Prostate gland (tissue), 2 donors: ENCODE data around the gene NUBPL.
"Not testable (repeated sequence)": the region's sequence is repeated elsewhere in the genome, so short reads cannot be mapped to it uniquely, and the experiment has no call there.

Experiments used
- CTCF ChIP-seq, 4 experiments: fragments of 200-600 bp in 2 of 4; fragments of 450-650 bp in 2 of 4; sonication (generic) in 2 of 4; IDR thresholded peaks; 1 replicate in 3 of 4; 2 replicates in 1 of 4; pipeline ENCODE4 v1.5.1; 2016 to 2019; ENCODE audit warnings: antibody characterized with exemption in 4 of 4, mild to moderate bottlenecking in 2 of 4, moderate library complexity in 2 of 4
- POLR2A ChIP-seq: fragments of 450-650 bp; IDR thresholded peaks from one replicate; pipeline ENCODE4 v1.6.1; 2016; ENCODE audit warnings: antibody characterized with exemption, mild to moderate bottlenecking
- POLR2AphosphoS5 ChIP-seq: sonication (generic); formaldehyde crosslinking; IDR thresholded peaks from one replicate; pipeline ENCODE4 v1.6.1; 2017; ENCODE audit warnings: antibody characterized with exemption

GRCh38 chr14:31811693-31812628 is 250.8 kb downstream of the NUBPL start:
- not testable (repeated sequence) for TF ChIP-seq POLR2A; CTCF (IDR thresholded peaks at IDR 0.05); POLR2AphosphoS5
